Neural cell (in vitro differentiated cells): ENCODE results near the gene CEBPZ.

Experiments used
- CTCF ChIP-seq: fragments of 450-650 bp; IDR thresholded peaks from 2 replicates; pipeline ENCODE4 v1.5.1; 2014; ENCODE audit warnings: antibody characterized with exemption, mild to moderate bottlenecking, moderate library complexity; ENCODE audit not compliant: poor library complexity, severe bottlenecking
- EP300 ChIP-seq: fragments of 450-650 bp; conservative IDR thresholded peaks from 2 replicates; pipeline ENCODE4 v1.6.1; 2014; ENCODE audit warnings: antibody characterized with exemption, mild to moderate bottlenecking, moderate library complexity; ENCODE audit not compliant: poor library complexity, severe bottlenecking
- EZH2 ChIP-seq: fragments of 200-600, 300-800 bp; shearing (Covaris generic), sonication (generic); IDR thresholded peaks from 2 replicates; pipeline ENCODE4 v1.6.1; 2014; ENCODE audit warnings: antibody characterized with exemption, low read length, borderline replicate concordance, mild to moderate bottlenecking; ENCODE audit not compliant: insufficient read depth, poor library complexity, severe bottlenecking
- POLR2AphosphoS5 ChIP-seq: IDR thresholded peaks from 2 replicates; pipeline ENCODE4 v1.6.1; 2012
- TAF1 ChIP-seq: IDR thresholded peaks from 2 replicates; pipeline ENCODE4 v1.6.1; 2012; ENCODE audit warnings: low read depth

- TF ChIP-seq EP300: no peak
- no peak for TF ChIP-seq TAF1
- no peak for TF ChIP-seq CTCF
- TF ChIP-seq EZH2: no peak
- no peak for TF ChIP-seq POLR2AphosphoS5
These were observed 32.7 kb downstream of the CEBPZ start for GRCh38 chr2:37198681-37199065.
